HUES6 (cell line): ENCODE results near the gene PNMA1.

Experiments used
- H3K27ac ChIP-seq: 2 replicates; pipeline ENCODE4 v1.7.0; 2013; ENCODE audit warnings: low read depth, mild to moderate bottlenecking, low read length, inconsistent platforms
- H3K27me3 ChIP-seq: 2 replicates; pipeline ENCODE4 v1.6.1; 2013; ENCODE audit warnings: low read length; ENCODE audit not compliant: control insufficient read depth, insufficient read depth
- H3K36me3 ChIP-seq: 2 replicates; pipeline ENCODE4 v1.6.1; 2013; ENCODE audit warnings: low read length; ENCODE audit not compliant: control insufficient read depth, insufficient read depth
- H3K4me1 ChIP-seq: 2 replicates; pipeline ENCODE4 v1.6.1; 2013; ENCODE audit warnings: low read length; ENCODE audit not compliant: control insufficient read depth, insufficient read depth
- H3K4me3 ChIP-seq: 2 replicates; pipeline ENCODE4 v1.5.1; 2013; ENCODE audit warnings: low read depth, low read length
- H3K9ac ChIP-seq: one replicate; pipeline ENCODE4 v1.6.1; 2013; ENCODE audit warnings: mild to moderate bottlenecking, low read length
- H3K9me3 ChIP-seq: 2 replicates; pipeline ENCODE4 v1.6.1; 2013; ENCODE audit warnings: low read depth, low read length; ENCODE audit not compliant: control insufficient read depth, insufficient read depth

Gene PNMA1

DNA sequence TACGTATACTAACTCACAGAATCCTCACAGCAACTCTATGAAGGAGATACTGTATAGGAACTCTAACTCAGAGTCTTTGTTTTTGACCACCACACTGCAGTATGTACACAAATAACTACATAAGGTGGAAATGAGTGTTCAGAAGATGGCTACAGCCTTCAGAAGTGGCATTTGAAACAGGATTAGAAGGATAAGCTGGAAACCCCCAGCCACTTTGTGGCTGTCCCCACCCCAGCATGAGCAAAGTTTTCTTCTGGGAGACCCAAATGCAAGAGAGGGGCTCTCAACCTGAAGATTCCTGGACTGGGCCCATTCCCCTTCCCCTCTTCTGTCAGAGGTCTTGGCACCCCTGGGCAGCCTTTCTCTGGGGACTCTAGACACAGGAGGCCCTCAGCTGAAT lies 43.2 kb upstream of the PNMA1 start:
- Histone ChIP-seq H3K27ac (no peak overlapping the region), H3K9me3 (no peaks in the 10 kb centered on the region), H3K4me3 (no peak overlapping the region), H3K27me3 (peaks cover 13% of the 10 kb centered on the region), H3K4me1 (peaks cover 76% of the 10 kb centered on the region), H3K9ac (no peak overlapping the region), H3K36me3 (no peaks in the 10 kb centered on the region)

DNA sequence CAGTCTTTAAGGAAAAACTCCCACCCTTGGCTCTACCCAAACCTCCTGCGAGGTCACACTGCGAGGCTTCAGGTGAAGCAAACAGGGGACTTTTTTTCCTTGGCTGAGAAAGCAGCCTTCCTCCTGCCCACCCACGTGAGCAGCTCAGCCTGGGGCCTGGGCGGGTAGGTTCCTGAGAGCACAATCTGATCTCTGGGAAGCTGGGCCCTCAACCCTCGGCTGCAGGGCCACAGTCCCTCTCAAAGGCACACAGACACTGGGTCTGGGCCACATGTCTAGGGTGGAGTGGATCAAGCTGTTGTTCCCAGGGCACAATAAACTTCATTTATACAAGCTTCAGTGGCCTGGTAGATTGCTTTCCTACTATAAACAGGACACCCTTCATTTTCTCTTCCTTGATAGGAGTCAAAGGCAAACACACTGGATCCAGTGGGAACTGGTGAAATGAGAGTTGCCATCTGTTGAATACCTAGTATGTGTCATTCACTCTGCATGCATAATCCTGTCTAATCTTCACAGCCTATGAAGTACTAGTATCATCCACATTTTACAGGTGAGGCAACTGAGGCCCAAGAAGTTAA lies 41.3 kb upstream of the PNMA1 start:
- peaks cover 8% of the 10 kb centered on the region for H3K27me3 ChIP-seq
- H3K4me1 ChIP-seq = peaks cover 69% of the 10 kb centered on the region
- H3K9ac ChIP-seq = no peak overlapping the region
- no peaks in the 10 kb centered on the region for H3K36me3 ChIP-seq
- H3K27ac ChIP-seq = no peak overlapping the region
- no peaks in the 10 kb centered on the region for H3K9me3 ChIP-seq
- no peak overlapping the region for H3K4me3 ChIP-seq

DNA sequence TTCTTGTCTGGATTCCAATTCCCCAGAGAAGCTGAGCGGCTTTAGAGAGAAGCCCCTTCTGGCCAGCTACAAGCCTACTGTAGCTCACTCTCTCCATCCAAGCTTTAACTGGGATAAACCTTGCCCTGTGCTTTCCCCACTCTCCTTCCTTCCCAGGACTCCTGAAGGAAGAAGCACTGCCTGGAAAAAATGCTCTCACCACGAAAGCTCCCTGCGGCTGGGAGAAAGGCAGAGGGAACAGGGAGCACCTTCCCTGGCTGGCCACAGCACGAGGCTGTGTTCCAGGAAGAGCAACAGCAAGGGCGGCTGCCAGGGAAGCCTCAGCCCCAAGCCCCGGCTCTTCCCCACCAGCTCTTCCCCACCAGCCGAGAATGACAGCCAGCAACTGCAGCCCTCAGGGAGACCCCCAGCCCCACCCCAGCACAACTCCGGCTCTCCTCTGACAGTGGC lies 40.8 kb upstream of the PNMA1 start:
- peaks cover 8% of the 10 kb centered on the region for H3K27me3 ChIP-seq
- H3K36me3 ChIP-seq = no peaks in the 10 kb centered on the region
- no peak overlapping the region for H3K4me3 ChIP-seq
- no peak overlapping the region for H3K27ac ChIP-seq
- no peak overlapping the region for H3K9ac ChIP-seq
- H3K9me3 ChIP-seq = no peaks in the 10 kb centered on the region
- peaks cover 72% of the 10 kb centered on the region for H3K4me1 ChIP-seq

DNA sequence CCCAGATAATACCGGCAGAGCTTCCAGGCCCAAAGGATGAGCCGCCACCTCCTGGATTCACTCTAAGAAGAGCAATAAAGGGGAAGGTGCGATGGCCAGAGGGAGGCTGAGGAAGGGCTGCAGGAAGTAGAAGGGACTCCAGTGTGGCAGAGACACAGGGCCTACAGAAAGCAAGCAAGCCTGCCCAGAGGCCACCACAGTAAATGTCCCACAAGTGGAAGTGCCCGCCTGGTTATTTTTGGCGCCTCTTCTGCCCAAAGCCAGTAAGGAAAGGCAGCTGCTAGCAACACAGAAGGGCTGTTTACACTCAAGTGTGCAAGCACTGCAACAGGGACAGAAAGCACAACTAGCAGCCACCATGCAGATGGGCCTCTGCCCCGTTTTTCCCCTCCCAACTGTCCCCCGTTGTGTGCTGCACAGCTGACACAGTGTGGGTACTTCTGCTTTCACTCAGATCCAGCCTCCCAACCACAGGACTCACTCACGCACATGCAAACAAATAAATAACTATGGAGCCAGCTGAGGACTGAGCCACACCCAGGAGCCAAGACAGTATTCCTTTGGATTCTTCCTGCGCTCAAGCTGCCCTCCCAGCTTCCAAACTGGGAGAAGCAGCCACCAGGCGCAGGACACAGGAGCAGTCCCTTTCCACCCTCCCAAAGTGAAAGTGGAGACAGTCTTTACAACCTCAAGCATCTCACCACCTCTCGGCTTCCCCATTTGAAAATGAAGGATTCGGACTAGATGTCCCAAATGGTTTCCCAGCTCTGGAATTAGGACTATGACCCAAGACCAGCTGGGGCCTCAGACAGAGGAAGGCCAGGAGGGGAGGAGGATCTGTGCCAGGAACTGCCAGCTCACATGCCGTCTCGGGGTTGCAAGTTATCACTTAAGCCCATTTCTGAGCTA lies 40.0 kb upstream of the PNMA1 start:
- no peak overlapping the region for H3K4me3 ChIP-seq
- H3K27me3 ChIP-seq = peaks cover 8% of the 10 kb centered on the region
- no peak overlapping the region for H3K27ac ChIP-seq
- peaks cover 77% of the 10 kb centered on the region for H3K4me1 ChIP-seq
- H3K9ac ChIP-seq = no peak overlapping the region
- no peaks in the 10 kb centered on the region for H3K36me3 ChIP-seq
- no peaks in the 10 kb centered on the region for H3K9me3 ChIP-seq

DNA sequence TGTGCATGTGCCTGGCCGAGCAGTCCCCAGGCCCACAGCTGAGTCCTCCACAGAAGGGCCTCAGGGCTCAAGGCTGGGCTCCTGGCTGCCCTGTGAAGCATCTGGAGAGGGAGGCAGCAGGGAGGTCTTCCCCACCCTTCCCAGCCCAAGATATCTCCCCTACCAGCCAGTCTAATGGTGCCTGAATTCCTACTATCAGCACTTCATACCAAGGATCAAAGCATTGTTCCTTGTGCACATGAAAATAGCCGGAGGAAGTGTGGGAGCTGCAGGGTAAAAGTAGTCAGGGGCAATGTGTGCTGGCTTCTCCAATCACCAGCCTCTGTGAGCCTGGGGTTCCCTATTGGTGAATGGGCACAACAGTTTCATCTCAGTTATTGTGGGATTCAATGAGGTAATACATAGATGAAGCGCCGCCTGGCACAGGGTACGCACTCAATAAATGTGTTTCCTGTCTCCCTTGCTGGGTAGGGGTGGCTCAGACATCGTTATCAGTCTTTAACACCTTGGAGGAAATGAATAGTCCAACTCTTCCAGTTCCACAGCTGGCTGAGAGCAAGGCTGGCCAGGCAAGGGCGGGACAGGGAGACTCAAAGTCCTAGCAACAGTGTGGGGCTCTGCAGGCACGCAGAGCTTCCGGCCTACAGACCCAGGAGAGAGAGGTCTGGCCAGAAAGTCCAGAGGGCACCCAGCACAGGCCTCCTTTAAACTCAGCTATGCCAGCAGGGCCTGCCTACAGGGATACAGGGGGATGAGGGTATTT lies 39.1 kb upstream of the PNMA1 start:
- Histone ChIP-seq H3K27ac (no peak overlapping the region), H3K36me3 (no peaks in the 10 kb centered on the region), H3K9ac (peak overlapping the region; percentile 64), H3K4me1 (peaks cover 72% of the 10 kb centered on the region), H3K27me3 (no peaks in the 10 kb centered on the region), H3K4me3 (no peak overlapping the region), H3K9me3 (no peaks in the 10 kb centered on the region)

DNA sequence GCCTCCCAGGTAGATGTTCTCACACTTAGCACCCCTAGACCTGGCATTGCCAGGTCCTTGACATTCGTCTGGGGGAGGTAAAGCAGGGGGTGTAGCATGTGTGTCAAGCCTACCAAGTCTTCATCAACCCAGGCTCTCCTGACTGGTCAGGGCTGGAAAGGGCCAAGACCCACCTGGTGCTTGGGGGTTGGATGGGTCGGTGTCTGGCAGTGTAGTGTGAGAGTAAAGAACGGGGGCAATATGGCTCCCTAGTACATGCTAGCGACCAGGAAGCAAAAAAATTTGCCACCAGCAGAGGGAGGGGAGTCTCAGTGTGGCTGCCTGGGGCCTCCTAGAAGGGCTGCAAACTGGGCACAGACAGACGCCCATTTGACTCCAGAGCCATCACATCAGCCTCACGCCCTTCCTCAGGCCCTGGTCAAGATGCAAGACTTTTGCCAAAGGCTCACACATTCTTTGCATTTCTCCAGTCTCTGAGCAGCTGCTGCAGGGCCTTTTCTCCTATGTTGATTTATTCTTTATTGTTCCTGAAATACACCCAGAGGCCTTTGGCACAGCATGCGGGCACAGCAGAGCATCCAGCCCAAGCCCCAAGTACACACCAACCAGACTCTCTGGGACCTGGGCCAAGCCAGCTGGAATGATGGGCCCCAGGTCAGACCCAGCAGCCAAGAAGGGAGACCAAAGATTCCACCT lies 38.3 kb upstream of the PNMA1 start:
- no peaks in the 10 kb centered on the region for H3K27me3 ChIP-seq
- H3K9me3 ChIP-seq = no peaks in the 10 kb centered on the region
- H3K4me1 ChIP-seq = peaks cover 70% of the 10 kb centered on the region
- peak overlapping the region; percentile 64 for H3K9ac ChIP-seq
- no peak overlapping the region for H3K27ac ChIP-seq
- no peaks in the 10 kb centered on the region for H3K36me3 ChIP-seq
- no peak overlapping the region for H3K4me3 ChIP-seq

DNA sequence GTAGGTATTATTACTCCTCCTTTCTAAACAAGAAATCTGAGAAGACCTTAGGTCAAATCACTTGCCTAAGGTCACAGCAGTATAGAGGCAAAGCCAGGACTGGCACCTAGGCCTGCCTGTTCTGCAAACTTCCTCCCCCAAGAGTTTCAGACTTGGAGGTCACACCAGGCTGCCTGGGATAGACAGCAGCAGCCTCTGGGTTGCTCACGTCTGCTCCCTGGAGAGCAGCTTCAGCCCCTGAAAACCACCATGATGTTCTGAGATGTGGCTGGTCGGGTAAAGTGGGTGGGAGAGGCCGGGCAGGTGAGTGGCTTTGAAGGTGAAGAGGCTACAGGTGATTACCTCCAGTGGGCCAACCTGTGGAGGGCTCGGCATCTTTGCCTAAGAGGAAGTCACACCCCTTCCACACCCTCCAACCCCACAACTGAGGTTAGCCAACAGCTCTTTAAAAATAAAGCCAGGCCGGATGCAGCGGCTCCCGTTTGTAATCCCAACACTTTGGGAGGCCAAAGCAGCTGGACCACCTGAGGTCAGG lies 37.0 kb upstream of the PNMA1 start:
- H3K27me3 ChIP-seq = no peaks in the 10 kb centered on the region
- no peak overlapping the region for H3K4me3 ChIP-seq
- H3K36me3 ChIP-seq = no peaks in the 10 kb centered on the region
- H3K9ac ChIP-seq = no peak overlapping the region
- no peak overlapping the region for H3K27ac ChIP-seq
- no peaks in the 10 kb centered on the region for H3K9me3 ChIP-seq
- H3K4me1 ChIP-seq = peaks cover 76% of the 10 kb centered on the region

DNA sequence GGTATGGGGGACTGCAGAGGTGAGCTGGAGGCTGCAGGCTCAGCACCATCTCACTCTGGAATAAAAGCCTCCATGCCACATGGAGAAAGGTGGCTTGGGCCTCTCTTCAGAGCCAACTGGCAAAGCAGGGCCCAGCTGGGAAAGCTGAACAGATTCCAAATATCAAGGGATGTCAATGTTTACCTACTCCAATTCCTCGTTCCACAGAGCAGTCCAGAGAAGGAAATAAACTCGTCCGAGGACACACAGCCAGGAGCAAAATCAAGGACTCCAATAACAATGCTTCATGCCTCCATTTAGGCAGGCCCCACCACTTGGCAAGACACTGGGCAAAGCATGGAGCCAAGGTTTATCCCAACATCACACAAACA lies 36.3 kb upstream of the PNMA1 start:
- Histone ChIP-seq H3K4me1 (peaks cover 75% of the 10 kb centered on the region), H3K9me3 (no peaks in the 10 kb centered on the region), H3K27me3 (no peaks in the 10 kb centered on the region), H3K36me3 (no peaks in the 10 kb centered on the region), H3K9ac (no peak overlapping the region), H3K4me3 (no peak overlapping the region), H3K27ac (no peak overlapping the region)

DNA sequence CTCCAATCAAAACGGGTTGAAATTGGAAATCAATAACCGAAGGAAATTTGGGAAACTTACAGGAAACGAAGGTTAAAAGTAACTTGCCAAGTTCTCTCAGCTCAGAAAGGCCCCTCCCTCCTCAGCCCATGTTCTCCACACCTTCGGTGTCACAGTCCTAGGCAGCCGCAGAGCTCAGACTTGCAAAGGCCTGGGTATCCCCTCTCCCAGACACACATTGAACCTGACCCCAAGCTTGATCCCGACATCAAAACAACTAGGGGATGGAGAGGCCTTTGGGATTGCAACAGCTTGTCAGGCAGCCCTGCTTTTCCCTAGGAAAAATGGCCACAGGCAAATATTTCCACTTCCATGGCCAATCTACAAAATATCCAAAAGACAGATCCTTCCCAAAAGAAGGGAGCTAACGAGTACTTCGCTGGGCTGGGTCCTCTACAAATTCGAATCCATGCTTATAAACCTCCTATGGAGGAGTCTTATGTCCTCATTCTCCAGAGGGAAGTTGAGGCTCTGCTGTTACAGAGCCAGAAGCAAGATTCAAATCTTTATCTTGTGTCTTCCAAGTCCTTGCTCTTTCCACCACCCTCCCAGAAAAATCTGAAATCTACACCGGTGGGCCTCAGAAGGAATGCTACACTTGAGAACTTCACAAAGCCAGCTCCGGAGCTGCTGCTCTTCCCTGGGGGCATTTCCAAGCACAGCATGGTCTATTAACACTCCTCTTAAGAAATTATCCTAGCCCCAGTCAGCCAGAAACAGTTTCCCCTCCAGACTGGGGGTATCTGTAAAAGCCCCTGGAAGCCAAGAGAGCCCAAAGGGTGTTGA lies 35.7 kb upstream of the PNMA1 start:
- Histone ChIP-seq H3K9ac (no peak overlapping the region), H3K4me3 (no peak overlapping the region), H3K36me3 (no peaks in the 10 kb centered on the region), H3K27ac (no peak overlapping the region), H3K4me1 (peaks cover 69% of the 10 kb centered on the region), H3K9me3 (no peaks in the 10 kb centered on the region), H3K27me3 (no peaks in the 10 kb centered on the region)

DNA sequence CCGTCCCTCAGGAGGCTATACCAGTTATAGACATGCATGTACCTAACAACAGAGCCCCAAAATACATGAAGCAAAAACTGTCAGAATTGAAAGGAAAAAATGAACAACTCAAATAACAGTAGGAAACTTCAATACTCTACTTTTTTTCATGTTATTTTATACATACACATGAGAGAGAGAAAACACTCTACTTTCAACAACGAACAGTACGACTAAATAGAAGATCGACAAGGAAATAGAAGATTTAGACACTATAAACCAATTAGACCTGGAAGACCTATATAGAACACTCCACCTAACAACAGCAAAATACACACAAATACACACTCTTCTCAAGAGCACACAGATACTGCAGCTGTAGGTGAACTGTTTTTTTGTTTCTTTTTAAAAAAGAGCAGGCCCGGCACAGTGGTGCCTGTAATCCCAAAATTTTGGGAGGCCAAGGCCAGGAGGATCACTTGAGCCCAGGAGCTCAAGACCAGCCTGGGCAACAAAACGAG lies 34.7 kb upstream of the PNMA1 start:
- no peak overlapping the region for H3K27ac ChIP-seq
- H3K4me3 ChIP-seq = no peak overlapping the region
- H3K36me3 ChIP-seq = no peaks in the 10 kb centered on the region
- no peaks in the 10 kb centered on the region for H3K27me3 ChIP-seq
- H3K9ac ChIP-seq = no peak overlapping the region
- no peaks in the 10 kb centered on the region for H3K9me3 ChIP-seq
- peaks cover 68% of the 10 kb centered on the region for H3K4me1 ChIP-seq
